Esophagus squamous epithelium (tissue), 4 donors: Measurements from ENCODE around the gene POLR3K.

ENCODE experiments used
- CTCF ChIP-seq, 6 experiments: fragments of 450-650 bp in 4 of 6; fragments of 200-600 bp in 2 of 6; sonication (generic) in 2 of 6; IDR thresholded peaks; one replicate each; pipeline ENCODE4 v1.5.1; 2016 to 2019; ENCODE audit warnings: antibody characterized with exemption in 6 of 6, mild to moderate bottlenecking in 4 of 6, moderate library complexity in 4 of 6
- POLR2A ChIP-seq, 4 donors: fragments of 450-650 bp; IDR thresholded peaks; one replicate each; pipeline ENCODE4 v1.6.1; 2017; ENCODE audit warnings: antibody characterized with exemption in 4 of 4, mild to moderate bottlenecking in 4 of 4, moderate library complexity in 3 of 4

- TF ChIP-seq CTCF (IDR thresholded peaks at IDR 0.05) (no peak), POLR2A (IDR thresholded peaks at IDR 0.05) (no peak)
Observed at GRCh38 chr16:86483-86952, 33.1 kb upstream of the POLR3K start.
